Testis (tissue), 2 donors: ENCODE results near the gene CUL5.

ENCODE experiments used
- POLR2A ChIP-seq: fragments of 450-650 bp; IDR thresholded peaks from one replicate; pipeline ENCODE4 v1.6.1; 2017; ENCODE audit warnings: antibody characterized with exemption, mild to moderate bottlenecking, moderate library complexity
- TF ChIP-seq, protein P1 (sequence below), 3 experiments: fragments of 450-650 bp in 2 of 3; fragments of 200-600 bp in 1 of 3; sonication (generic) in 1 of 3; IDR thresholded peaks; one replicate each; pipeline ENCODE4 v1.5.1; 2016 to 2019; ENCODE audit warnings: antibody characterized with exemption in 3 of 3, mild to moderate bottlenecking in 2 of 3, moderate library complexity in 1 of 3

GRCh38 chr11:108063410-108063809 lies 54.7 kb downstream of the CUL5 start:
- TF ChIP-seq POLR2A, result no peak
- TF ChIP-seq, protein P1, sequence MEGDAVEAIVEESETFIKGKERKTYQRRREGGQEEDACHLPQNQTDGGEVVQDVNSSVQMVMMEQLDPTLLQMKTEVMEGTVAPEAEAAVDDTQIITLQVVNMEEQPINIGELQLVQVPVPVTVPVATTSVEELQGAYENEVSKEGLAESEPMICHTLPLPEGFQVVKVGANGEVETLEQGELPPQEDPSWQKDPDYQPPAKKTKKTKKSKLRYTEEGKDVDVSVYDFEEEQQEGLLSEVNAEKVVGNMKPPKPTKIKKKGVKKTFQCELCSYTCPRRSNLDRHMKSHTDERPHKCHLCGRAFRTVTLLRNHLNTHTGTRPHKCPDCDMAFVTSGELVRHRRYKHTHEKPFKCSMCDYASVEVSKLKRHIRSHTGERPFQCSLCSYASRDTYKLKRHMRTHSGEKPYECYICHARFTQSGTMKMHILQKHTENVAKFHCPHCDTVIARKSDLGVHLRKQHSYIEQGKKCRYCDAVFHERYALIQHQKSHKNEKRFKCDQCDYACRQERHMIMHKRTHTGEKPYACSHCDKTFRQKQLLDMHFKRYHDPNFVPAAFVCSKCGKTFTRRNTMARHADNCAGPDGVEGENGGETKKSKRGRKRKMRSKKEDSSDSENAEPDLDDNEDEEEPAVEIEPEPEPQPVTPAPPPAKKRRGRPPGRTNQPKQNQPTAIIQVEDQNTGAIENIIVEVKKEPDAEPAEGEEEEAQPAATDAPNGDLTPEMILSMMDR (IDR thresholded peaks at IDR 0.05), result no peak
